ENCODE data around the gene TRAM2. TPM values are rescaled to one million over a fixed set of nuclear protein-coding genes. Genes with fewer than 3 reads are reported as not detected.
A peak's percentile ranks its signal among the peaks of the same experiment; 100 is the strongest.

TRAM2 gene
- total and polyA plus RNA-seq, 9 of the 15 experiments (the other 6 are each of a cell fraction or from before 2014, with no cell fraction given) = 2.6 to 13.3 (median 8.9) TPM

DNA sequence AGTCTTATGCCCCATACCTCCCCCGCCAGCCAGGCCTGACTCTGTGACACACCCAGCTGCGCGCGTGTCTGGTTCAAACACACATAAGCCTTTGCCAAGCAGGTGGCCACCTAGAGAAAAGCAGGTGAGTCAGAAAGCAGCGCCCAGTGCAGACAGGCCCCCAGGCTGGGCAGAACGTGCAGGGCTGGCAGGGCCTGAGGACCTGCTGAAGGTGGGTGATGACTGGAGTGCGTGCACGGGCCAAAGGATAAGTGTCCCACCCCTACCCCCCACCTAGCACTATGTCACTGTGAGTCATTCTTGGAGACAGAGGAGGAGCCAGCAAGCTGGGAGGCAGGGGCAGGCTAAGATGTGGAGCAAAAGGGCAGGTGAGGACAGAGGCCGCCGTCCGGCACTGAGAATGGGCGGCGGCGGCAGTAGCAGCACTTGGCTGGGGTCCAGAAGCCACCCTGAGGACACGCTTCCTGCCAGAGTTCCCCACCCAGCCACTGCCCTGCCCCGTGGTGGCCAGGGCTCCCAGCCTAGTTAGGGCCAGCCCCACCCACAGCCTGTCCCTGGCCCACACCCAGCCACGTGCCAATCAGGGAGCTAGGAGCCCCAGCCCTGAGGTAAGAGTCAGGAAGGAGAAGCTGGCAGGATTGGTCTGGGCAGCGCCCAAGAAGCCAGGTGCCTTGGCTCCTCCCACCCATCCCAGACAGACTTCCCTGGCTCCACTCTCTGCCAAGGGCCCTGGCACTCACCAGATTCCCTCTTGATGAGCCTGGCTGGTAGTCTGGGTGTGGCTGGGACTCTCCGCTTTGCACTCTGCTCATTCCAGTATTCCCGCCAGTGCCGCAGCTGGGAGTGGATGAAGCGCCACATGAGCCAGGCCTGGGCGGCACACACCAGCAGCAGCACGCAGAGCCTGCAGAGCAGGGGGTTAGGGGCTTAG, 72.7 kb downstream of the TRAM2 start (continued):
- TF ChIP-seq HNRNPH1 (optimal IDR thresholded peaks at IDR 0.05; ENCODE audit: low read depth, low read length) = no peak

GRCh38 chr6:52503323-52503747, 73.5 kb downstream of the TRAM2 start:
- DNase-seq (ENCODE audit: extremely low read depth in 1 of 4, low spot score in 3 of 4) = peak; percentile 26 to 45 (median 34)
- no peak overlapping the region for H3K4me3 ChIP-seq
- H3K9me3 ChIP-seq (replicated peaks; ENCODE audit: control insufficient read depth, insufficient read depth, low read depth, low read length) = no peaks in the 10 kb centered on the region
- H2AFZ ChIP-seq (ENCODE audit: low read depth, low read length) = peak overlapping the region; percentile 71; the same call in 1 of the 2 replicates
- peaks cover 52% of the 10 kb centered on the region; the same call in 2 of the 3 replicates for H3K36me3 ChIP-seq (ENCODE audit: control insufficient read depth, insufficient read depth, low read length)
- H3K4me1 ChIP-seq (replicated peaks in 1 of 2; ENCODE audit: control insufficient read depth in 2 of 2, insufficient read depth in 2 of 2, low read length in 2 of 2) = peaks cover 30 to 49% of the 10 kb centered on the region in 2 experiments
- H3K27me3 ChIP-seq (ENCODE audit: control insufficient read depth in 2 of 2, insufficient read depth in 2 of 2, low read length in 2 of 2) = no peaks in the 10 kb centered on the region
- intact Hi-C loops (cut with micrococcal nuclease) = loop anchor here (5.0 kb wide), 2 partner anchors 94 to 159 kb away; no protein-coding TSS in a partner anchor
- in situ Hi-C loops (cut with MboI) = no loop called here
- ChIA-PET CTCF (ENCODE audit: low intra/inter-chr PET ratio) (no interaction called here), POLR2A (interaction anchor here (0.7 to 1.5 kb wide), 7 partner anchors 9 to 607 kb away, joined by 3 to 5 read pairs (median 4); no protein-coding TSS in a partner anchor)
- H4K20me1 ChIP-seq (replicated peaks; ENCODE audit: control insufficient read depth, insufficient read depth, low read length) = no peaks in the 10 kb centered on the region
- H3K4me2 ChIP-seq (ENCODE audit: insufficient read depth, low read length) = peak overlapping the region; percentile 61; the same call in 1 of the 2 replicates
- ATAC-seq = peak; percentile 48
- H3K9ac ChIP-seq (ENCODE audit: insufficient read depth in 1 of 2, low read depth in 2 of 2, low read length in 2 of 2) = peak overlapping the region; percentile 50 to 87; a peak in 3 of 4 replicates
- H3K9me1 ChIP-seq (ENCODE audit: control insufficient read depth, insufficient read depth, low read length) = no peaks in the 10 kb centered on the region
- 82% methylated on average over 4 of the region's 5 CpGs for WGBS (ENCODE audit: insufficient coverage, low coverage, missing lambda C conversion rate)
- BruUV-seq (replicated peaks) = no TSS peak
- FAIRE-seq = no peak
- peak overlapping the region; percentile 24 for H3K27ac ChIP-seq (ENCODE audit: extremely low read depth, low read depth, low read length)
- H3K79me2 ChIP-seq (ENCODE audit: control insufficient read depth, insufficient read depth, low read length) = no peaks in the 10 kb centered on the region
- no peak for TF ChIP-seq TBP (optimal IDR thresholded peaks at IDR 0.05; ENCODE audit: low read depth, low read length)
- TF ChIP-seq, protein P1, sequence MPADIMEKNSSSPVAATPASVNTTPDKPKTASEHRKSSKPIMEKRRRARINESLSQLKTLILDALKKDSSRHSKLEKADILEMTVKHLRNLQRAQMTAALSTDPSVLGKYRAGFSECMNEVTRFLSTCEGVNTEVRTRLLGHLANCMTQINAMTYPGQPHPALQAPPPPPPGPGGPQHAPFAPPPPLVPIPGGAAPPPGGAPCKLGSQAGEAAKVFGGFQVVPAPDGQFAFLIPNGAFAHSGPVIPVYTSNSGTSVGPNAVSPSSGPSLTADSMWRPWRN (IDR thresholded peaks at IDR 0.05; ENCODE audit: low read depth) = no peak
- TF ChIP-seq ZFP91 (CRISPR knock-in tag; IDR thresholded peaks at IDR 0.05) = no peak
- TF ChIP-seq L3MBTL2 (IDR thresholded peaks at IDR 0.05) = no peak
- peak in 1 of 2 experiments; percentile 45; a peak in 2 of 4 replicates for TF ChIP-seq RAD21 (CRISPR knock-in tag; conservative IDR thresholded peaks at IDR 0.05 in 1 of 2, IDR thresholded peaks at IDR 0.05 in 1 of 2)
- TF ChIP-seq ZSCAN29 (IDR thresholded peaks at IDR 0.05) = no peak
- TF ChIP-seq ZNF655 (CRISPR knock-in tag; IDR thresholded peaks at IDR 0.05) = no peak
- TF ChIP-seq ASH1L (IDR thresholded peaks at IDR 0.05; ENCODE audit: borderline replicate concordance, low read depth, partially characterized antibody) = no peak
- no peak for TF ChIP-seq FOXJ2 (tag; IDR thresholded peaks at IDR 0.05)
- TF ChIP-seq, protein P2, sequence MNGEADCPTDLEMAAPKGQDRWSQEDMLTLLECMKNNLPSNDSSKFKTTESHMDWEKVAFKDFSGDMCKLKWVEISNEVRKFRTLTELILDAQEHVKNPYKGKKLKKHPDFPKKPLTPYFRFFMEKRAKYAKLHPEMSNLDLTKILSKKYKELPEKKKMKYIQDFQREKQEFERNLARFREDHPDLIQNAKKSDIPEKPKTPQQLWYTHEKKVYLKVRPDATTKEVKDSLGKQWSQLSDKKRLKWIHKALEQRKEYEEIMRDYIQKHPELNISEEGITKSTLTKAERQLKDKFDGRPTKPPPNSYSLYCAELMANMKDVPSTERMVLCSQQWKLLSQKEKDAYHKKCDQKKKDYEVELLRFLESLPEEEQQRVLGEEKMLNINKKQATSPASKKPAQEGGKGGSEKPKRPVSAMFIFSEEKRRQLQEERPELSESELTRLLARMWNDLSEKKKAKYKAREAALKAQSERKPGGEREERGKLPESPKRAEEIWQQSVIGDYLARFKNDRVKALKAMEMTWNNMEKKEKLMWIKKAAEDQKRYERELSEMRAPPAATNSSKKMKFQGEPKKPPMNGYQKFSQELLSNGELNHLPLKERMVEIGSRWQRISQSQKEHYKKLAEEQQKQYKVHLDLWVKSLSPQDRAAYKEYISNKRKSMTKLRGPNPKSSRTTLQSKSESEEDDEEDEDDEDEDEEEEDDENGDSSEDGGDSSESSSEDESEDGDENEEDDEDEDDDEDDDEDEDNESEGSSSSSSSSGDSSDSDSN (IDR thresholded peaks at IDR 0.05; ENCODE audit: borderline replicate concordance in 1 of 2, low read depth in 2 of 2, low read length in 2 of 2) = no peak
- TF ChIP-seq GTF2E2 (tag; IDR thresholded peaks at IDR 0.05) = no peak
